ENCODE measurements around the gene SLC37A1. TPM values are rescaled to one million over a fixed set of nuclear protein-coding genes. Genes with fewer than 3 reads are reported as not detected.

Gene SLC37A1
- total RNA-seq, 1 experiment from 2014 or later, result 37.7 TPM

DNA sequence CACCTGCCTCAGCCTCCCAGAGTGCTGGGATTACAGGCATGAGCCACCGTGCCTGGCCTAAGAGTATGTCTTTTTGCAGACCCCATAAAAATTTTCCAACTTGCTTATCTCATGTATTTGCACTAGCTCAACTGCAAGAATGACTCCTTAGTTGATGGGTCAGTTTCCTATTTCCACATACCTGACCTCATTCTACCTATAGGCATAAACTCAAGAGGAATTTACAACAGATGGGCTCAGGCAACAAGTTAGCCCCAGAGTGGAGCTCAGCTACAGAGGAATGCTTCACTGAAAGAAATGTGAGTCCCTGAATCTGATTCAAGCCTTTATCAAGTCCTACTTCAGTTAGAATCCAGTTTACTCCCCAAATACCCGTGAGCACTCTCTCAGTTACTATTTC lies 5.3 kb upstream of the SLC37A1 start:
- H4K5ac ChIP-seq (ENCODE audit: insufficient read length, low read depth, low read length), result no peak overlapping the region
- no peak overlapping the region for H2BK15ac ChIP-seq (ENCODE audit: low read depth, low read length)
- Mint-ChIP-seq H3K4me1 (peaks cover 13 to 17% of the 10 kb centered on the region in 2 experiments), H3K9me3 (no peaks in the 10 kb centered on the region; a peak in 1 of 5 replicates), H3K36me3 (ENCODE audit: insufficient read depth in 1 of 3, low read depth in 3 of 3) (no peaks in the 10 kb centered on the region), H3K27me3 (ENCODE audit: low read depth) (peaks cover 9% of the 10 kb centered on the region), H3K4me3 (no peak overlapping the region), H3K27ac (no peak overlapping the region)
- H4K8ac ChIP-seq (replicated peaks; ENCODE audit: insufficient read length, low read depth, low read length), result no peak overlapping the region
- no peak overlapping the region for H3T11ph ChIP-seq (ENCODE audit: low read length)
- no peak overlapping the region for H3K18ac ChIP-seq (ENCODE audit: insufficient read length, low read depth, low read length)
- H3K27me3 ChIP-seq (ENCODE audit: insufficient read depth, low read length), result no peaks in the 10 kb centered on the region
- no peak overlapping the region for H3K4me2 ChIP-seq (ENCODE audit: insufficient read depth, insufficient read length, low read length)
- H3K23me2 ChIP-seq (ENCODE audit: insufficient read length, low read depth, low read length, poor library complexity, severe bottlenecking), result no peaks in the 10 kb centered on the region
- no peaks in the 10 kb centered on the region for H4K20me1 ChIP-seq (ENCODE audit: control insufficient read depth, insufficient read depth, insufficient read length)
- H3K9me3 ChIP-seq (ENCODE audit: control insufficient read depth, low read depth, low read length), result no peaks in the 10 kb centered on the region
- H2BK20ac ChIP-seq (ENCODE audit: low read depth, low read length, poor library complexity, severe bottlenecking), result no peak overlapping the region
- no peaks in the 10 kb centered on the region for H3K4me1 ChIP-seq (ENCODE audit: insufficient read depth, low read length)
- H2BK120ac ChIP-seq (ENCODE audit: low read depth, low read length, poor library complexity, severe bottlenecking), result no peak overlapping the region
- no peak overlapping the region for H3K14ac ChIP-seq (ENCODE audit: insufficient read depth, low read length)
- H3K56ac ChIP-seq (ENCODE audit: insufficient read length, low read depth, low read length), result no peak overlapping the region
- H2BK12ac ChIP-seq (ENCODE audit: insufficient read length, low read depth, low read length), result no peak overlapping the region
- H2AFZ ChIP-seq (ENCODE audit: low read length), result no peak overlapping the region
- H3K79me1 ChIP-seq (ENCODE audit: insufficient read depth, low read depth, low read length, poor library complexity, severe bottlenecking), result no peaks in the 10 kb centered on the region
- TF ChIP-seq, protein P1, sequence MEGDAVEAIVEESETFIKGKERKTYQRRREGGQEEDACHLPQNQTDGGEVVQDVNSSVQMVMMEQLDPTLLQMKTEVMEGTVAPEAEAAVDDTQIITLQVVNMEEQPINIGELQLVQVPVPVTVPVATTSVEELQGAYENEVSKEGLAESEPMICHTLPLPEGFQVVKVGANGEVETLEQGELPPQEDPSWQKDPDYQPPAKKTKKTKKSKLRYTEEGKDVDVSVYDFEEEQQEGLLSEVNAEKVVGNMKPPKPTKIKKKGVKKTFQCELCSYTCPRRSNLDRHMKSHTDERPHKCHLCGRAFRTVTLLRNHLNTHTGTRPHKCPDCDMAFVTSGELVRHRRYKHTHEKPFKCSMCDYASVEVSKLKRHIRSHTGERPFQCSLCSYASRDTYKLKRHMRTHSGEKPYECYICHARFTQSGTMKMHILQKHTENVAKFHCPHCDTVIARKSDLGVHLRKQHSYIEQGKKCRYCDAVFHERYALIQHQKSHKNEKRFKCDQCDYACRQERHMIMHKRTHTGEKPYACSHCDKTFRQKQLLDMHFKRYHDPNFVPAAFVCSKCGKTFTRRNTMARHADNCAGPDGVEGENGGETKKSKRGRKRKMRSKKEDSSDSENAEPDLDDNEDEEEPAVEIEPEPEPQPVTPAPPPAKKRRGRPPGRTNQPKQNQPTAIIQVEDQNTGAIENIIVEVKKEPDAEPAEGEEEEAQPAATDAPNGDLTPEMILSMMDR (conservative IDR thresholded peaks at IDR 0.05), result no peak
- no peak overlapping the region for H3K27ac ChIP-seq (ENCODE audit: insufficient read length, low read depth, low read length)
- WGBS (ENCODE audit: extremely low coverage, insufficient read length, low lambda C conversion rate), result no CpG with 5 or more reads among the region's 2 CpGs
- no peak overlapping the region for H3K4ac ChIP-seq (ENCODE audit: low read depth, low read length)
- no peak overlapping the region for H2AK5ac ChIP-seq (ENCODE audit: insufficient read length, low read length)
- no peaks in the 10 kb centered on the region for H3K79me2 ChIP-seq (ENCODE audit: insufficient read depth, low read length)
- no peak for DNase-seq
- no peak overlapping the region for H3K23ac ChIP-seq (ENCODE audit: insufficient read length, low read depth, low read length)
- no peak overlapping the region for H4K91ac ChIP-seq (ENCODE audit: insufficient read length, low read depth, low read length)
- no peak overlapping the region for H2BK5ac ChIP-seq (ENCODE audit: insufficient read length, low read length)
- H3K9ac ChIP-seq (ENCODE audit: extremely low read depth, insufficient read length, low read length), result no peak overlapping the region
